ENCODE measurements around the gene GALNT15.

- TF ChIP-seq, protein P1, sequence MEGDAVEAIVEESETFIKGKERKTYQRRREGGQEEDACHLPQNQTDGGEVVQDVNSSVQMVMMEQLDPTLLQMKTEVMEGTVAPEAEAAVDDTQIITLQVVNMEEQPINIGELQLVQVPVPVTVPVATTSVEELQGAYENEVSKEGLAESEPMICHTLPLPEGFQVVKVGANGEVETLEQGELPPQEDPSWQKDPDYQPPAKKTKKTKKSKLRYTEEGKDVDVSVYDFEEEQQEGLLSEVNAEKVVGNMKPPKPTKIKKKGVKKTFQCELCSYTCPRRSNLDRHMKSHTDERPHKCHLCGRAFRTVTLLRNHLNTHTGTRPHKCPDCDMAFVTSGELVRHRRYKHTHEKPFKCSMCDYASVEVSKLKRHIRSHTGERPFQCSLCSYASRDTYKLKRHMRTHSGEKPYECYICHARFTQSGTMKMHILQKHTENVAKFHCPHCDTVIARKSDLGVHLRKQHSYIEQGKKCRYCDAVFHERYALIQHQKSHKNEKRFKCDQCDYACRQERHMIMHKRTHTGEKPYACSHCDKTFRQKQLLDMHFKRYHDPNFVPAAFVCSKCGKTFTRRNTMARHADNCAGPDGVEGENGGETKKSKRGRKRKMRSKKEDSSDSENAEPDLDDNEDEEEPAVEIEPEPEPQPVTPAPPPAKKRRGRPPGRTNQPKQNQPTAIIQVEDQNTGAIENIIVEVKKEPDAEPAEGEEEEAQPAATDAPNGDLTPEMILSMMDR (conservative IDR thresholded peaks at IDR 0.05): no peak
- TF ChIP-seq EZH2 (IDR thresholded peaks at IDR 0.05; ENCODE audit: low read depth): no peak
Observed at GRCh38 chr3:16137977-16138376, 36.5 kb upstream of the GALNT15 start.
